ENCODE measurements around the gene OGG1.

- no peak for TF ChIP-seq GATA2 (IDR thresholded peaks at IDR 0.05; ENCODE audit: low read depth, low read length)
- TF ChIP-seq GATA3 (IDR thresholded peaks at IDR 0.05; ENCODE audit: low read depth, low read length), result no peak
Observed at GRCh38 chr3:9777694-9778021, 27.9 kb downstream of the OGG1 start.
